Measurements from ENCODE around the gene PNPLA8. TPM values are rescaled to one million over a fixed set of nuclear protein-coding genes. Genes with fewer than 3 reads are reported as not detected.

Gene PNPLA8
- total RNA-seq, 6 experiments from 2014 or later, result 16.2 to 18.7 (median 17.8) TPM

DNA sequence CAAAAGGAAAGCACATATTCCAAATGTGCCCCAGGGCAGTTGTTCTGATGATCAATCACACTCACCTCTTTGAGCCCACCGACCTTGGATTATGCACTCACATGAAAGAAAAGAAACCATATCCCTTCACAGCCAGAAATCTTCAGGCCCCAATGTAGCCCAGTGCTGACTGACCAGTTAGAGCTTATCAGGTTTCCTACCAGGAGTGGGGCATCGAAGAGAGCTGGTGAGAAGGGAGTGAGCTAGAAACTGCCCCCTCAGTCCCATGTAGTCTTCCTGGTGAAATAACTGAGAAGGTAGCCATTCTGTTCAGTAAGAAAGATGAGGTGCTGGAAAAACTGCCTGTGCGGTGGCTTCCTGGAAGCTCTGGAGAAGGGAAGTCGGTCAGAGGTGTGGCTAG is 101.9 kb downstream of the PNPLA8 start:
- TF ChIP-seq, protein P1, sequence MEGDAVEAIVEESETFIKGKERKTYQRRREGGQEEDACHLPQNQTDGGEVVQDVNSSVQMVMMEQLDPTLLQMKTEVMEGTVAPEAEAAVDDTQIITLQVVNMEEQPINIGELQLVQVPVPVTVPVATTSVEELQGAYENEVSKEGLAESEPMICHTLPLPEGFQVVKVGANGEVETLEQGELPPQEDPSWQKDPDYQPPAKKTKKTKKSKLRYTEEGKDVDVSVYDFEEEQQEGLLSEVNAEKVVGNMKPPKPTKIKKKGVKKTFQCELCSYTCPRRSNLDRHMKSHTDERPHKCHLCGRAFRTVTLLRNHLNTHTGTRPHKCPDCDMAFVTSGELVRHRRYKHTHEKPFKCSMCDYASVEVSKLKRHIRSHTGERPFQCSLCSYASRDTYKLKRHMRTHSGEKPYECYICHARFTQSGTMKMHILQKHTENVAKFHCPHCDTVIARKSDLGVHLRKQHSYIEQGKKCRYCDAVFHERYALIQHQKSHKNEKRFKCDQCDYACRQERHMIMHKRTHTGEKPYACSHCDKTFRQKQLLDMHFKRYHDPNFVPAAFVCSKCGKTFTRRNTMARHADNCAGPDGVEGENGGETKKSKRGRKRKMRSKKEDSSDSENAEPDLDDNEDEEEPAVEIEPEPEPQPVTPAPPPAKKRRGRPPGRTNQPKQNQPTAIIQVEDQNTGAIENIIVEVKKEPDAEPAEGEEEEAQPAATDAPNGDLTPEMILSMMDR (IDR thresholded peaks at IDR 0.05), result no peak
- no peak overlapping the region for H3K4me3 Mint-ChIP-seq
- DNase-seq, result no peak
- no peaks in the 10 kb centered on the region for H3K4me1 Mint-ChIP-seq (ENCODE audit: low read depth)
- peaks cover 3% of the 10 kb centered on the region for H3K27me3 Mint-ChIP-seq (ENCODE audit: insufficient read depth)
- no peak overlapping the region for H3K27ac Mint-ChIP-seq
- H3K36me3 Mint-ChIP-seq (ENCODE audit: low read depth), result no peaks in the 10 kb centered on the region
- no peaks in the 10 kb centered on the region for H3K9me3 Mint-ChIP-seq

DNA sequence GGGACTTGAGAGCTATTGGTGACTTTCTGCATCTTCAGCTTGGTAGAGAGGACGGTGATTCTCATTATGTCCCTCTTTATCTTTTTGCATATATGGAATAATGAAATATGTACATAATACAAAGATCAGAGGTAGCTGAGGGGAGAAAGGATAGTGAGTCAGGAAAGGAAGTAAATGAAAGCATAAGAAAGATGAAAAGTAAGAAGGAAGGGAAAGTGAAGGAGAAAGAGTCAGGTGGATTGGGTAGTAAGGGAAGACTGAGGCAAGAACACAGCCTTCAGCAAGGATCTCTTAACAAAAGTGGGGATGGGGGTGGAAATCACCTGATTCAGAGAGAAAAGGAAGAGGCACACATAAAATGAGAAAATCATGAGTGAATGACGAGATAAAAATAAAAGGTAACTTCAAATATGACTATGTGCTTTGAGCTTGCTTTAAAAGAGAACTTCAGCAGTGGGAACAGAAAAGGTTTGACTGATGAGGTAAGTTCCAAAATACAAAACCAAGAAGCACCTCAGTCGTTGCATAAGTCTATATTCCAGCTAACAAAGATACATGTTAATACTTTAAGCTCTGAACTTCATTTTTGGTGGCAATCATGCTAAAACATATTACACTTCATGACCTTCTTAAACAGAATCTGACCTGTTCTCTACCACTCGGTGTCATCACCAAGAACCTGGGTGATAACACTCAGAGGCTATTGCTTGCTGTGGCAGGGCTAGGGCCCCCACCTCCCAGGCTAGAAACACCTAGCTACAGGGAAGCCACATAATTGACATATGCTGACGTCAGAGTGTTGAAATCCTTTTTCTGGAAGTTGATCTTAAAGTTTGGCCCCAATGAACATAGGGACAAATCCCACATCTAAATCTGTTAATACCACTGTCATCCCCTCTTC is 102.6 kb downstream of the PNPLA8 start:
- no peak for DNase-seq
- Mint-ChIP-seq H3K4me1 (ENCODE audit: low read depth) (no peaks in the 10 kb centered on the region), H3K27ac (no peak overlapping the region), H3K9me3 (no peaks in the 10 kb centered on the region), H3K4me3 (no peak overlapping the region), H3K36me3 (ENCODE audit: low read depth) (no peaks in the 10 kb centered on the region), H3K27me3 (ENCODE audit: insufficient read depth) (peaks cover 3% of the 10 kb centered on the region)
- TF ChIP-seq, protein P1 (IDR thresholded peaks at IDR 0.05), result no peak

DNA sequence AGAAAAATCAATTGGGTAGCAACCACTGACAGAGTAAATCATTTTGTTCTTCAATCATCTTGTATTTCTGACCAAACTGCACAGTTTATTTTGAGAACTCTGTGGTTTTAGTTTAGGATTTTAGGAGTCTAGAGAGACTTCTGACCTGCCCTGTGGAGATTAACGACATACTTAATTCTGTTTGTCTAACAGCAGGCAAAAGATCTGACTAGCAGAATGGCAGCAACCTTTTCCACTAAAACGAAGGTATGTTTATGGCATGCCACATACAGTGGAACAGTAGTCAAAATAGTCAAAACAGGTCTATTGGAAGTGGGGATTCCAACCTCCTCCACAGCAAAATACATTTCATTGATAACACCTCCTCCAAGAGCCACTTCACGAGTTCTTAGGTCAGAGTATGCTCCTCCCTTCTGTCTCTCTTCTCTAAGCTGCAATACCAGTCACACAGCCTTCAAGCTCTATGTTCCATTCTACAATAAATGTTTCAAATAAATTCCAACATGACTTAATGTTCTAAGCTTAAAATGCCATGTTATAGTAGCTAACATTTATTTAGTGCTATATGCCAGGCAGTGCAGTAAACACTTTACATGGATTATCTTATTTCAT is 104.1 kb downstream of the PNPLA8 start:
- Mint-ChIP-seq H3K4me1 (ENCODE audit: low read depth) (no peaks in the 10 kb centered on the region), H3K9me3 (no peaks in the 10 kb centered on the region), H3K4me3 (no peak overlapping the region), H3K36me3 (ENCODE audit: low read depth) (no peaks in the 10 kb centered on the region), H3K27me3 (ENCODE audit: insufficient read depth) (peaks cover 2% of the 10 kb centered on the region), H3K27ac (no peak overlapping the region)
- DNase-seq, result no peak
- TF ChIP-seq, protein P1 (IDR thresholded peaks at IDR 0.05), result no peak

Other genes with a start within 250 kb of the PNPLA8 start
- under 1 TPM; 0.27 to 0.51 (median 0.40) TPM for gene NRCAM, start 69.7 kb downstream of the PNPLA8 start, total RNA-seq (2021; fragmentation: NEBNext Ultra II Directional; extraction: Animal tissue kit (Norgen Biotek cat#: 25700))
- 10 to 100 TPM; 20.2 to 26.3 (median 24.5) TPM for gene THAP5, start 43.6 kb upstream of the PNPLA8 start, total RNA-seq (2021; fragmentation: NEBNext Ultra II Directional; extraction: Animal tissue kit (Norgen Biotek cat#: 25700))
- gene DNAJB9, start 43.7 kb upstream of the PNPLA8 start, total RNA-seq (2021; fragmentation: NEBNext Ultra II Directional; extraction: Animal tissue kit (Norgen Biotek cat#: 25700)), result 10 to 100 TPM; 12.3 to 21.3 (median 14.0) TPM

Data from HFFc6 (cell line).